ENCODE measurements around the gene RBM26.

DNA sequence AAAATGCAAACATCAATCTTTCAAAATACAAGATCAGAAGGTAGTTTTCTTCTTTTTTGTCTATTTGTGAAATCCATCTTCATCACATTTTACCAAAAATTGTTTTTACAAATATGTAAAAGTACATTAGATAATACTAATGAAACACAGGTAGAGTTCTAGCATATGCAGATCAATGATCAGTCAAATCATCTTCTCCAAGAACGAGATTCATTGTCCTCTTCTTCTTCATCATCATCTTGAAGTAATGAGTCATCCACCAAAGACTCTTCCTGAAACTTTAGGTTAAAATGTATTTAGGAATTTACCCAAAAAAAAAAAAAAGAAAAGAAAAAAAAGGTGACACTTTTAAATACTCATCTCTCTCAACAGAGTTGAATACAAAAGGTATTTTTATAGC, 85.6 kb downstream of the RBM26 start:
- no peak for TF ChIP-seq POLR2A (IDR thresholded peaks at IDR 0.05; ENCODE audit: low read length)
- TF ChIP-seq GATA1 (IDR thresholded peaks at IDR 0.05; ENCODE audit: low read depth, low read length), result no peak
